Left cardiac atrium (tissue), 4 donors: Measurements from ENCODE around the gene DDX4. TPM values are rescaled to one million over a fixed set of nuclear protein-coding genes. Genes with fewer than 3 reads are reported as not detected.

Experiments used
- ATAC-seq, 2 donors: fragments of 200-7000 bp; cut with Tn5 transposase; one replicate each; pipeline ENCODE4 v1.9.1; 2020; ENCODE audit warnings: mild to moderate bottlenecking in 2 of 2, moderate library complexity in 2 of 2
- DNase-seq: peaks from one replicate; pipeline ENCODE4 v3.0.0-alpha.2; 2020
- intact Hi-C, 2 donors: fragments of 100-400 bp; cut with DNase I; formaldehyde crosslinking; loops; one replicate each; pipeline versions ENCODE4 v1.14.1 to v1.15.1; 2022 to 2023
- total RNA-seq, 2 donors: library from RNA; stranded (reverse); fragmentation: NEBNext Ultra II Directional; extraction: Animal tissue kit (Norgen Biotek cat#: 25700); gene quantifications; one replicate each; pipeline ENCODE4 v1.2.1, GENCODE V29; 2021
- donor health status: DM: no; HTN: yes; CAD: no.
- donor health status: DM: no; HTN: yes; CAD: no; lungs with severe emphysema.
- donor health status: DM: yes; HTN: yes; CAD: no.
- donor health status: Dilated cardiomyopathy.

DDX4 gene
- total RNA-seq, 2 donors from 2014 or later = not detected

DNA sequence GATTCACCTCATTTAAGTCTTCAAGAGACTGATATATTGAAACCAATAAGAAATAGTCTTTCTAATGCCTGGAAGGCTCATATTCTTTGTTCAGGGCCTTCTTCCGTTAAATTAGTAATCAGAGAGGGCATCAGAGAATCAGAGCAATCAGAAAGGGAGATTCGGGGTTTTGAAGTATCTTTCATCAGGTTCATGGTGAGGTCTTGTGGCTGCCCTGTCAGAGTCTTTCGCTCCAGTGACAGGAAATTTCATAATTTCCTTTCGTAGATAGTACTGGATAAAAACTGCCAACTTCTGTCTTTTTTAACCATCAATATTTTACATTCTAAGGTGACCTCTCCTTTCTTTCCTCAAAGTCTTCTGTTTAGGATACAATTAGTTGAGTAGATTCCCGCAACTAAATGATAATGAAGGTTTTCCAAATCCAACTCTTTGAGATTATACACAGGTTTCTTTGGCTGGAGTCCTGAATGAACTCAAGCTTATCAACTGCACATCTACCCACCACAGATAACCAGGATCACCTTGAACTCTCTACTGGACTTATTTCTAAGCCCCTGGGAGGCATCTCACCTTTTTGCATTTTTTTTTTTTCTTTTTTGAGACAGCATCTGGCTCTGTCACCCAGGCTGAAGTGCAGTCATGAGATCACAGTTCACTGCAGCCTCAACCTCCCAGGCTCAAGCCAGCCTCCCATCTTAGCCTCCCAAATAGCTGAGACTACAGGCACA is 118.8 kb downstream of the DDX4 start:
- intact Hi-C loops = no loop called here
- ATAC-seq = peak in 1 of 2 donors; percentile 15
- no peak for DNase-seq

DNA sequence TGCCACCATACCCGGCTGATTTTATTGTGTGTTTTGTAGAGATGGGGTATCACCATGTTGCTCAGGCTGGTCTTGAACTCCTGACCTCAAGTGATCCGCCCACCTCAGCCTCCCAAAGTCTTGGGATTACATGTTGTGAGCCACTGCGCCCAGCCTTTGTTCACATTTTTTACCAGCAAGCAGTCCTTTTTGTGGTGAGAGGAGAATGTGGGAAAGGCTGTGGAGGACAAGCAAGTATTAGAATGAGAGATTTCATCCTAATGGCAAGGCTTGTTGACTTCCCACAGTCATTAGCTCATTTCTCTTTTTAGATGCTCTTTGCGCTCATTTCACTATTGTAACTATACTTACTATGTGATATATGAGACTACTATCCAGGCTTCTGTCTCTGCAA is 119.4 kb downstream of the DDX4 start:
- DNase-seq (no peak), ATAC-seq (no peak)
- intact Hi-C loops = no loop called here

DNA sequence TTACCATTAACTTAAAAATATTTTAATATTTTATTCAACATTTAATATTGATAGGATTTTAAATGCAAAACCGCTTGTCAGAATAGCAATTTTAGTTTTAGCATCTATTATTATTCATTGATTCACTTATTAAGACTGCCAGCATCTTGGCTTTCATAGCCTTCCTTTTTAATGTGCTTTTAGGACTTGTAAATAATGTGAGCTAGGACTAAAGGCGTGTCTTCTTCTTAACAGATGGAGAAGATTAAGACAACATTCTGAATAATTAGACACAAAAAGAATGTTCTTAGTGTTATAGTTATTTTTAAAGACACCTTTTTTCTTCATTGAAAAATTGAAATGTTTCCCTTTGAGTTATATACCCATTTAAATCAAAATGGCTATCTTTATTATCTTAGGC is 120.2 kb downstream of the DDX4 start:
- ATAC-seq = no peak
- DNase-seq = no peak
- intact Hi-C loops = no loop called here

DNA sequence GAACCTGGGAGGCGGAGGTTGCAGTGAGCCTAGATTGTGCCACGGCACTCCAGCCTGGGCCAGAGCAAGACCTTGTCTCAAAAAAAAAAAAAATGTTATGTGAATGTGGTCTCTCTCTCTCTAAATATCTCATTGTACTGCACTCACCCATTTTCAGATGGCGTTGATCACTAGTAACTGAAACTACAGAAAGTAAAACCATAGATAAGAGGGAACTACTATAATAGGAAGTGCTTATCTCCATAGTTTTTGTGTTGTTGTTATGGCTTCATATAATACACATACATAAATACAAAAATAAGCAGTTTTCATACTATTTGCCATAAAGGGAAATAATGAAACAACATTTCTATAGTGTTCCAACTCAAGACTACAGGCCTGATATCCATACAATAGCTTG is 122.4 kb downstream of the DDX4 start:
- intact Hi-C loops = no loop called here
- ATAC-seq = no peak
- DNase-seq = no peak

DNA sequence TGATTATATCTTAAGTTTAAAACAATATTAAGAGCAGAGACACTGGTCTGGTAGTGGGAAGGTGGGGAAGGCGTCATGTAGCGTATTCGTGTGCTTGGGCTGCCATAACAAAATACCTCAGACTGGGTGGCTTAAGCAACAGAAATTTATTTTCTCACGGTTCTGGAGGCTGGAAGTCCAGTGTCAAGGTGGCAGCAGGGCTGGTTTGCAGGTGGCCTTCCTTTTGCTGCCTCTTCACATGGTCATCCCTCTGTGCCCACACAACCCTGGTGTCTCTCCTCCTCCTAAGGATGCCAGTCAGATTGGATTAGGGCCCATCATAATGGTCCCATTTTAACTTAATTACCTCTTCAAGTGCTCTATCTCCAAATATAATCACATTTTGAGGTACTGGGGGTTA is 122.8 kb downstream of the DDX4 start:
- DNase-seq (no peak), ATAC-seq (no peak)
- intact Hi-C loops = no loop called here

DNA sequence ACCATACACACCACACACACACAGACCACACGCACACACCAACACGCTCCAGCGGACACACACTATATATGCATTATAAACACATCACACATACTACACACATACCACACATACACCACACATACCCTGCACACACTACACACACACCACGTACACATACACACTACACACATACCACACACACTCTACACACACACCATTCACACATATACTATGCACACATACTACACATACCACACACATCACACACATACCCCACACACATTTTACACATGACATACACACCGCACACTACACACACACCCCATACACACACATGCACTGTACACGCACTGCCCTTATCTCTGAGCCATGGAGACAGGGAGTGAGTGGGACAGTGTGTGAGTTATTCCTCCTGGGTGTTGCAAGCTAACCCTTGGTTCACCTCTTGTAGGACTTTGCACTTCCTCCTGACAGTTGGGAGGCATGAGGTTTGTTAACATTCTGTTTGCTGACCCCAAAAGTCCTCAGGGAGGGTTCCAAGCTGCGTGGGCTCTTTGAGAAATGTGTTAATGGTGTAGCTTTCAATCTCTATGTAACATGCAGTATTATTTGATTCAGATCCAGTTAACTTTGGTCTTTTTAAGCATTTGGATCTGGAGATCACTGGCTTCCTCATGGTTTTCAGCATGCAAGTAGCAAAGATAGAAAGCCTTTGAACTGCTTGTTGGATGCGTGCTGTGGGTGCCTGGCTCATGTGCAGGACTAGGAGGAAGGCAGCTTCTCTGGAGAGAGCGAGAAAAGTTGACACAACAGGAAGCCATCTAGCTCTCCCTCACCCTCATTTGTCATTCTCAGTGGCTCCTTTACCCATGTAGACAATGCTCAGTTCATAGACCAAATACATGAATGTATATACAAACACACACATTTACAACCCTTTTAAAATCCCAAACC is 127.0 kb downstream of the DDX4 start:
- ATAC-seq = no peak
- intact Hi-C loops = no loop called here
- DNase-seq = no peak

DNA sequence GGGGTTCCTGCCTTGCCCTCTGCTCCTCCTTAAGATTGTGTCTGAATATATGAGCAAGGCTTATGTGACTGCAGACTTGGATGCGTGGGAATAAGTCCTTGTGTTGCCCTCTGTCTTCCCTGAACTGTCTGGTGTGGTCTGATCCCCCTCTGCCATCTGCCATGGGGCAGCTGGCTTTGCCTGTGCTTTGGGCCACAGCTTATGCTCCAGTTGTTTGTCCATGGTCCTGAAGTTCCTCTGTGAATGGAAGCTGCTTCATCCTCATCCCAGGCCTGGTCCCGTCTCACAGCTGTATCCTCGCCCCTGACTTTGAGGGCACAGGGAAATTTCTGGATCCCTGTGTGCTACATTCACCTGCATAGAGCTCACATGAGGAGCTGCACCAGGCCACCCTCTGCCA is 128.0 kb downstream of the DDX4 start:
- DNase-seq = no peak
- no peak for ATAC-seq
- intact Hi-C loops = no loop called here

DNA sequence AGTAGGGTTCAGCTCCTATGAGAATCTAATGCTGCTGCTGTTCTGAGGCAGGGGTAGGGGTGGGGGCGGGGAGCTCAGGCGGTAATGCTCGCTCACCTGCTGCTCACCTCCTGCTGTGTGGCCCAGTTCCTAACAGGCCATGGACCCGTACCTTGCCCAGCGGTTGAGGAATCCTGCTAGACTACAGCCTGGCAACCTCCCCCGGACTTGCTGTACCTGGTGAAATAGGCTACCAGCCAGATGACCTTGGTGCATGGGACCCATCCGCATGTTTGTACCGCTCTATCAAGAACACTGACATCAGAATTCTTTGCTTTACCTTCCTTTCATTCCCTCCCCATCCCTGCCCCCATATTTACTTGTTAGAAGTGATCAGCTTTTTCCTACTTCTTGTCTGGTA is 128.6 kb downstream of the DDX4 start:
- intact Hi-C loops = no loop called here
- no peak for ATAC-seq
- DNase-seq = no peak

Other genes with a start within 250 kb of the DDX4 start
- gene PLPP1, start 203.1 kb upstream of the DDX4 start, total RNA-seq = 10 to 100 TPM; 56.8 to 87.8 TPM
- gene SLC38A9, start 25.7 kb upstream of the DDX4 start, total RNA-seq = 10 to 100 TPM; 10.1 to 10.5 TPM
- not detected for gene IL31RA, start 113.3 kb downstream of the DDX4 start, total RNA-seq